HG02970 (cell line): ENCODE results near the gene CAPS.
"Not testable (repeated sequence)": the region's sequence is repeated elsewhere in the genome, so short reads cannot be mapped to it uniquely, and the experiment has no call there.

Experiments
- ATAC-seq: cut with Tn5 transposase; IDR thresholded peaks from one replicate; pipeline ENCODE4 v1.9.1; 2021; ENCODE audit warnings: mild to moderate bottlenecking, moderate library complexity, moderate number of reproducible peaks; ENCODE audit not compliant: unreplicated experiment, low FRiP score

Gene CAPS

GRCh38 chr19:5953680-5954213, 39.7 kb downstream of the CAPS start:
- ATAC-seq = no peak

- ATAC-seq = no peak
Observed at GRCh38 chr19:5954293-5954692, 40.2 kb downstream of the CAPS start.

- ATAC-seq = no peak
Observed at GRCh38 chr19:5955636-5955935, 41.5 kb downstream of the CAPS start.

- ATAC-seq = no peak
Observed at GRCh38 chr19:5956323-5956722, 42.3 kb downstream of the CAPS start.

- ATAC-seq = no peak
Observed at GRCh38 chr19:5956728-5957127, 42.7 kb downstream of the CAPS start.

GRCh38 chr19:5957170-5957569, 43.1 kb downstream of the CAPS start:
- ATAC-seq = no peak

GRCh38 chr19:5958074-5958850, 44.2 kb downstream of the CAPS start:
- no peak for ATAC-seq

GRCh38 chr19:5958851-5959122, 44.7 kb downstream of the CAPS start:
- no peak for ATAC-seq

GRCh38 chr19:5959260-5960004, 45.4 kb downstream of the CAPS start:
- ATAC-seq = no peak

- no peak for ATAC-seq
Observed at GRCh38 chr19:5960005-5961001, 46.2 kb downstream of the CAPS start.

- not testable (repeated sequence) for ATAC-seq
Observed at GRCh38 chr19:5961641-5961968, 47.6 kb downstream of the CAPS start.

- no peak for ATAC-seq
Observed at GRCh38 chr19:5961969-5962945, 48.2 kb downstream of the CAPS start.

- not testable (repeated sequence) for ATAC-seq
Observed at GRCh38 chr19:5963259-5963658, 49.2 kb downstream of the CAPS start.

GRCh38 chr19:5963855-5964254, 49.8 kb downstream of the CAPS start:
- ATAC-seq = no peak

GRCh38 chr19:5964816-5965565, 50.9 kb downstream of the CAPS start:
- no peak for ATAC-seq
